Measurements from ENCODE around the gene SELENOO. TPM values are rescaled to one million over a fixed set of nuclear protein-coding genes. Genes with fewer than 3 reads are reported as not detected.

The SELENOO gene
- total and polyA plus RNA-seq, 9 donors: 0.40 to 31.1 (median 23.0) TPM

GRCh38 chr22:50208939-50209892 lies 8.4 kb downstream of the SELENOO start:
- no peak for TF ChIP-seq CTCF (IDR thresholded peaks at IDR 0.05)
- TF ChIP-seq POLR2A (IDR thresholded peaks at IDR 0.05): no peak
- TF ChIP-seq EP300 (IDR thresholded peaks at IDR 0.05): no peak
- Histone ChIP-seq H3K36me3 (no peaks in the 10 kb centered on the region), H3K27ac (peak overlapping the region in 1 of 2 donors; percentile 4), H3K4me3 (no peak overlapping the region), H3K4me1 (ENCODE audit: insufficient read depth) (peaks cover 4% of the 10 kb centered on the region), H3K27me3 (no peaks in the 10 kb centered on the region), H3K9me3 (no peaks in the 10 kb centered on the region)
- peak in 3 of 5 donors; percentile 57 to 76 (median 75) for DNase-seq
- intact Hi-C loops (cut with DNase I): loop anchor here in 3 of 4 donors (2.0 to 10.0 kb wide), 4 partner anchors 56 to 287 kb away; no protein-coding TSS in a partner anchor
- 33 to 46% (median 42%) methylated on average over 22 to 31 of the region's 31 CpGs for WGBS, 3 donors

GRCh38 chr22:50209893-50210292 lies 9.1 kb downstream of the SELENOO start:
- peak; percentile 70 to 86 (median 86) for TF ChIP-seq CTCF (IDR thresholded peaks at IDR 0.05)
- TF ChIP-seq EP300 (IDR thresholded peaks at IDR 0.05): no peak
- 55 to 61% (median 57%) methylated on average over 20 of the region's 20 CpGs for WGBS, 3 donors
- no peaks in the 10 kb centered on the region for H3K36me3 ChIP-seq
- intact Hi-C loops (cut with DNase I): loop anchor here in 3 of 4 donors (2.0 to 10.0 kb wide), 6 partner anchors 57 to 288 kb away; no protein-coding TSS in a partner anchor
- no peak overlapping the region for H3K4me3 ChIP-seq
- no peaks in the 10 kb centered on the region for H3K27me3 ChIP-seq
- peak; percentile 64 to 83 (median 78) for DNase-seq
- peak overlapping the region in 1 of 2 donors; percentile 4 for H3K27ac ChIP-seq
- peaks cover 4% of the 10 kb centered on the region for H3K4me1 ChIP-seq (ENCODE audit: insufficient read depth)
- no peaks in the 10 kb centered on the region for H3K9me3 ChIP-seq

- H3K36me3 ChIP-seq: no peaks in the 10 kb centered on the region
- H3K27ac ChIP-seq: no peak overlapping the region
- intact Hi-C loops (cut with DNase I): loop anchor here in 2 of 4 donors (2.0 to 5.0 kb wide), 2 partner anchors 280 to 283 kb away; no protein-coding TSS in a partner anchor
- peak in 1 of 5 donors; percentile 45 for DNase-seq
- TF ChIP-seq CTCF (IDR thresholded peaks at IDR 0.05) (no peak), EP300 (IDR thresholded peaks at IDR 0.05) (no peak), POLR2A (IDR thresholded peaks at IDR 0.05) (no peak)
- no peaks in the 10 kb centered on the region for H3K27me3 ChIP-seq
- 85 to 88% (median 85%) methylated on average over 28 to 32 of the region's 32 CpGs for WGBS, 3 donors
- no peaks in the 10 kb centered on the region for H3K9me3 ChIP-seq
- H3K4me1 ChIP-seq (ENCODE audit: insufficient read depth): peaks cover 4% of the 10 kb centered on the region
- H3K4me3 ChIP-seq: no peak overlapping the region
These were observed 9.7 kb downstream of the SELENOO start for GRCh38 chr22:50210378-50211139.

GRCh38 chr22:50211147-50211546 lies 10.3 kb downstream of the SELENOO start:
- no peak overlapping the region for H3K4me3 ChIP-seq
- DNase-seq: no peak
- H3K27ac ChIP-seq: no peak overlapping the region
- H3K36me3 ChIP-seq: no peaks in the 10 kb centered on the region
- no peaks in the 10 kb centered on the region for H3K27me3 ChIP-seq
- peaks cover 4% of the 10 kb centered on the region for H3K4me1 ChIP-seq (ENCODE audit: insufficient read depth)
- no peaks in the 10 kb centered on the region for H3K9me3 ChIP-seq
- intact Hi-C loops (cut with DNase I): loop anchor here in 2 of 4 donors (2.0 to 5.0 kb wide), 2 partner anchors 280 to 284 kb away; no protein-coding TSS in a partner anchor
- WGBS, 3 donors: 85 to 88% (median 86%) methylated on average over 14 of the region's 14 CpGs
- no peak for TF ChIP-seq EP300 (IDR thresholded peaks at IDR 0.05)
- TF ChIP-seq POLR2A (IDR thresholded peaks at IDR 0.05): no peak
- TF ChIP-seq CTCF (IDR thresholded peaks at IDR 0.05): no peak

All from ovary (tissue), 9 donors.